ENCODE data around the gene DENND1B. TPM values are rescaled to one million over a fixed set of nuclear protein-coding genes. Genes with fewer than 3 reads are reported as not detected.

The DENND1B gene
- total and polyA plus RNA-seq, 2 of the 13 experiments (the other 11 are each of a cell fraction or from before 2014, with no cell fraction given): 2.6 to 5.7 TPM

GRCh38 chr1:197782722-197783360, 7.6 kb upstream of the DENND1B start (continued):
- TF ChIP-seq ZHX2 (IDR thresholded peaks at IDR 0.05; ENCODE audit: low read depth): no peak
- no peak for TF ChIP-seq ZHX2 (CRISPR knock-in tag; IDR thresholded peaks at IDR 0.05; ENCODE audit: borderline replicate concordance)
- no peak for TF ChIP-seq ZNF260 (CRISPR knock-in tag; IDR thresholded peaks at IDR 0.05; ENCODE audit: borderline replicate concordance, low read depth)
- TF ChIP-seq ZSCAN30 (CRISPR knock-in tag; IDR thresholded peaks at IDR 0.05): no peak
- no peak for TF ChIP-seq PREB (CRISPR knock-in tag; IDR thresholded peaks at IDR 0.05)
- TF ChIP-seq SNAPC4 (CRISPR knock-in tag; IDR thresholded peaks at IDR 0.05): no peak
- no peak for TF ChIP-seq MTA3 (CRISPR knock-in tag; IDR thresholded peaks at IDR 0.05)
- no peak for TF ChIP-seq ZNF354B (CRISPR knock-in tag; IDR thresholded peaks at IDR 0.05)
- TF ChIP-seq GTF2F1 (IDR thresholded peaks at IDR 0.05; ENCODE audit: low read length): no peak
- no peak for TF ChIP-seq ATRX (CRISPR knock-in tag; IDR thresholded peaks at IDR 0.05; ENCODE audit: borderline replicate concordance)
